ENCODE measurements around the gene PPARD.

GRCh38 chr6:35402136-35402855 lies 59.9 kb downstream of the PPARD start:
- TF ChIP-seq, protein P1, sequence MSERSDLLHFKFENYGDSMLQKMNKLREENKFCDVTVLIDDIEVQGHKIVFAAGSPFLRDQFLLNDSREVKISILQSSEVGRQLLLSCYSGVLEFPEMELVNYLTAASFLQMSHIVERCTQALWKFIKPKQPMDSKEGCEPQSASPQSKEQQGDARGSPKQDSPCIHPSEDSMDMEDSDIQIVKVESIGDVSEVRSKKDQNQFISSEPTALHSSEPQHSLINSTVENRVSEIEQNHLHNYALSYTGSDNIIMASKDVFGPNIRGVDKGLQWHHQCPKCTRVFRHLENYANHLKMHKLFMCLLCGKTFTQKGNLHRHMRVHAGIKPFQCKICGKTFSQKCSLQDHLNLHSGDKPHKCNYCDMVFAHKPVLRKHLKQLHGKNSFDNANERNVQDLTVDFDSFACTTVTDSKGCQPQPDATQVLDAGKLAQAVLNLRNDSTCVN (CRISPR knock-in tag; IDR thresholded peaks at IDR 0.05; ENCODE audit: borderline replicate concordance), result peak; percentile 31; the same call in 1 of the 2 replicates
- peak; percentile 88 for TF ChIP-seq TARDBP (CRISPR knock-in tag; IDR thresholded peaks at IDR 0.05)
- no peak for TF ChIP-seq ZNF331 (CRISPR knock-in tag; IDR thresholded peaks at IDR 0.05)
- peak; percentile 50; the same call in 1 of the 2 replicates for TF ChIP-seq ZNF556 (CRISPR knock-in tag; IDR thresholded peaks at IDR 0.05; ENCODE audit: borderline replicate concordance)
- TF ChIP-seq ZNF512B (CRISPR knock-in tag; IDR thresholded peaks at IDR 0.05; ENCODE audit: borderline replicate concordance), result no peak
- TF ChIP-seq MAZ (IDR thresholded peaks at IDR 0.05; ENCODE audit: borderline replicate concordance, low read depth, low read length), result peak; percentile 40; the same call in 1 of the 2 replicates
- TF ChIP-seq MAZ (CRISPR knock-in tag; IDR thresholded peaks at IDR 0.05; ENCODE audit: low read depth), result no peak
- TF ChIP-seq CTCF (CRISPR knock-in tag; IDR thresholded peaks at IDR 0.05), result 0 out of 2 replicates have a peak, but pooled peaks have one; percentile 7
- peak; percentile 55; the same call in 1 of the 2 replicates for TF ChIP-seq POGZ (CRISPR knock-in tag; IDR thresholded peaks at IDR 0.05)
- peak; percentile 83 for TF ChIP-seq SAP130 (CRISPR knock-in tag; IDR thresholded peaks at IDR 0.05; ENCODE audit: low read depth)

Data from HepG2 (cell line).